ENCODE results near the gene PITRM1. TPM values are rescaled to one million over a fixed set of nuclear protein-coding genes. Genes with fewer than 3 reads are reported as not detected.

The PITRM1 gene
- total and polyA plus RNA-seq, 2 donors (not counting 3 experiments of a cell fraction or from before 2014, with no cell fraction given) = 83.2 to 145 TPM

DNA sequence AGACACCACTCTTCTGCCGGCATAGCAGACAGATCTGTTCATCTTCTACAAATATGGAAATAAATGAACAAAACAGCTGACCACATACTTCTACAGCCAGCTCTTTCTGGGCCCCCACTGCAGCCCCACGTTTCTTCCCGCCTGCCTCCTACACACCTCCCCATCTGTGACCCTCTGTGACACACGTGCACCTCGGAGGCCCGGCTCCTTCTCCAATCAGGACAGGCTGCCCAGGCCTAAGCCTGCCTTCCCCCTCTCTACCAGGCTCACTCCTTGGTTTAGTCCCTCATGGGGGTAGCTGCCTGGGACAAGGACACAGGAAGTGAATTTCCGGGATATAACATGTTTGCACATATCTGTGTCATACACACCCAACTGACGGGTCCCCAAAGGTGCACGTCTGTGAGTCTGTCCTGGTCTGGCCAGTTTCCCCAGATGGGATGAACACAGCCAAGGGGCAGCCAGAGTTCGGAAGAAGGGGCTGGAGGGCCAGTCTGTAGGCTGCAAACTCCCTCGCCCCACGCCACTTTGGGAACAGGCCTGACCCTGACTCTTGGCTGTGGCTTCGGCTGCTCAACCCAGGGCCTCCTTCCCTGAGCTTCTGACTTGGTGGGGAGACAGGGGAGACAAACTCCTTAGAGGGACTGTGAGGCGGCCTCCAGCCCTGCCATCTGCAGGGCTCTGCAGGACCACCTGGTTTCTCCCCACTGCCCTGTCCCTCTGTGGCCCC is 30.3 kb downstream of the PITRM1 start:
- dilution Hi-C loops (cut with MboI; ENCODE audit: extremely low pct_ligation_motif_present, low sequenced_read_pairs) = no loop called here
- no peak overlapping the region for H2AFZ ChIP-seq (ENCODE audit: low read depth, low read length)
- H3K27me3 ChIP-seq (ENCODE audit: control insufficient read depth in 2 of 2, insufficient read depth in 2 of 2, low read length in 2 of 2) = no peaks in the 10 kb centered on the region
- ChIA-PET POLR2A (no interaction called here), CTCF (interaction anchor here (1.4 kb wide), 1 partner anchor 11 kb away, joined by 3 read pairs; no protein-coding TSS in a partner anchor)
- no peaks in the 10 kb centered on the region for H3K79me2 ChIP-seq (ENCODE audit: control insufficient read depth, insufficient read depth, low read length)
- no peaks in the 10 kb centered on the region for H3K9me1 ChIP-seq (replicated peaks; ENCODE audit: control insufficient read depth, extremely low read depth, insufficient read depth, low read length)
- peaks cover 38 to 55% of the 10 kb centered on the region in 2 experiments for H3K36me3 ChIP-seq (ENCODE audit: control insufficient read depth in 2 of 2, extremely low read depth in 1 of 2, insufficient read depth in 2 of 2, low read length in 2 of 2)
- no peak overlapping the region for H3K4me3 ChIP-seq (replicated peaks in 1 of 3; ENCODE audit: insufficient read depth in 1 of 3, low read depth in 1 of 3, low read length in 3 of 3)
- H3K27ac ChIP-seq (ENCODE audit: insufficient read depth, low read depth, low read length) = no peak overlapping the region
- H4K20me1 ChIP-seq (replicated peaks; ENCODE audit: control insufficient read depth, extremely low read depth, insufficient read depth, low read length) = no peaks in the 10 kb centered on the region
- H3K4me1 ChIP-seq (ENCODE audit: control insufficient read depth, extremely low read depth, insufficient read depth, low read length) = no peaks in the 10 kb centered on the region
- no peak overlapping the region for H3K4me2 ChIP-seq (ENCODE audit: insufficient read depth, low read length)
- FAIRE-seq (no peak), DNase-seq (ENCODE audit: low read depth, low spot score) (no peak)
- BruUV-seq (replicated peaks) = no TSS peak
- intact Hi-C loops (cut with micrococcal nuclease) = no loop called here
- TF ChIP-seq FOS (IDR thresholded peaks at IDR 0.05; ENCODE audit: borderline replicate concordance, insufficient read depth, low read length) (no peak), GATA2 (IDR thresholded peaks at IDR 0.05; ENCODE audit: insufficient read depth, insufficient read length, low read depth, low read length) (no peak), MAX (IDR thresholded peaks at IDR 0.05; ENCODE audit: insufficient read depth, insufficient read length) (no peak), CTCF (IDR thresholded peaks at IDR 0.05; ENCODE audit: extremely low read depth in 1 of 2, insufficient read depth in 1 of 2, low read depth in 1 of 2, low read length in 2 of 2) (no peak), EZH2 (IDR thresholded peaks at IDR 0.05; ENCODE audit: borderline replicate concordance, low read depth, low read length, severe bottlenecking) (no peak), MYC (IDR thresholded peaks at IDR 0.05; ENCODE audit: low read depth, low read length) (no peak), POLR2AphosphoS5 (IDR thresholded peaks at IDR 0.05; ENCODE audit: insufficient read depth, low read depth, low read length) (no peak), JUN (IDR thresholded peaks at IDR 0.05; ENCODE audit: borderline replicate concordance, insufficient read depth, insufficient read length, low read depth) (no peak), POLR2A (IDR thresholded peaks at IDR 0.05; ENCODE audit: low read depth, low read length) (no peak)
- no peaks in the 10 kb centered on the region for H3K9me3 ChIP-seq (replicated peaks; ENCODE audit: control insufficient read depth, insufficient read depth, low read length)
- H3K9ac ChIP-seq (replicated peaks; ENCODE audit: extremely low read depth, insufficient read depth, low read length) = no peak overlapping the region

Data from endothelial cell of umbilical vein (primary cell).